ENCODE measurements around the gene CRELD2.

Gene CRELD2

DNA sequence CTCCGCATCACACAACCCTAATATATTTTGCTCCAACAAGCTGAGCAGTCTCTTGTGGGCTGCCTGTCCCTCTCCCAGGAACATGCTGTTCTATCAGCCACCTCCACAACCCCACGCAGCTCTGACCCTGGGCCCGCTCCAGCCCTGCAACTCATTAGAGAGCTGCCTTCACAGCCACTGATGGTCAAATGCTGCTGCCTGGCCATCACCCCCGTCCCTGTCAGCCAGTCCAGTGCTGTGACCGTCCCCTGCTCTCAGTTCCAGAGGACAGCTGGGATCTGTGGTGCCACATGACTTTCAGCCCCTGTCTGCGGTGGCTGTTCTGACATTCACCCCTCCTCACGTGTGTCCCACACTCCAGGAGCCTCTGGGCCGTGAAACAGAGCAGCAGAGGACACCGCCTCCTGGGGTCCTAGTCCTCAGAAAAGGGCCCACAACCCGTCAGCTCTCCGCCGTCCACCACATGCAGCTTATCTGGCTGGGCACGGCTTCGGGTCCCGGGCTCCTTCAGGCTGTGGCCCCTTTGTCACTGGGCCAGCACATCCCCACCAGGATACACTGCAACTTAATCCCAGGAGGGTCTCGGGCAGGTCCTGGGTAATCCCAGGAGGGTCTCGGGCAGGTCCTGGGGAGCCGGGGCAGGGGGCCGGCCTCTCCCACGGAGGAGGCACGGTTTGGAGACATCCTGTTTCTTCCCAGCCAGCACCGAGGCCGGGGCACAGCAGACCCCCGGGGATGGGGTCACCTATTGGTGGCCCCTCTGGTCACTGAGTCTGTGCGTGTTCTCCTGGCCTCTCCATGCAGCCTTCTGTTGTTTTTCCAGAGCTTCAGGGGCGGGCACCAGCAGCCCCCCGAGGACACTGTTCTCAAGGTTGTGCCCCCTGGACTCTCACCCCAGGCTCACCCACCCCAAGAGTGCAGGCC is 15.1 kb downstream of the CRELD2 start:
- DNase-seq: no peak

DNA sequence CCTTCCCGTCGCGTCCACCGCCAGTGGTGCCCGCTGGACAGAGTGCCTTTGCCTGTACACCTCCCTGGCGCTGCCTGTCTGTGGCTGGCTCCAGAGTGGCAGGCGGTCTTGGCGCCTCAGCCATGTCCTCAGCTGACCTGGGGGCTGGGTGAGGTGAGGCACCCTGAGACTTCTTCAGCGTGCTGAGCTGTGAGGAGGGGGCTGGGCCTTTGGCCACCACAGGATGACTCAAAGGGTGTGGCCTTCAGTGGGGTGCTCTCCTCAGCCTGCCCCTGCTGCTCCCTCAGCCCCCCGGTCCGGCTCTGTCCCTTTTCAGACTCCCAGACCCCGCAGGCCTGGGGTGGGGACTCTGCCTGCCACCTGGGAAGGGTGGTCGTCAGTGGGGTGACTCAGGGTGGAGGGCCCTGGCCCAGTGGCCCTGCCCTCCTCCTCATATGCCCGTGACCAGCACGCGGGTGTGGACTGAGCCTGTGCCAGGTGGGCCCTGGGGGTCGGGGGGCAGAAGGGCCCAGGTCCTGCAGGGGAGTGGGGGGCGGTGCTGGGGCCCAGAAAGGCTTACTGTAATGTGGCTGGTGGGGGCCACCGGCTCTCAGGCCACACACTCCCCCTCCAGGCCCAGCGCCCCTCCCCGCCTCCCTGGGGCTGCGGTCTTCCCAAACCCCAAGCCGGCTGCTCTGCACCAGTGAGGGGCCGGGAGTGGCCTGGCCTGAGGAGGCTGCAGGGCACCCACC is 15.9 kb downstream of the CRELD2 start:
- peak; percentile 60 to 64 for DNase-seq

DNA sequence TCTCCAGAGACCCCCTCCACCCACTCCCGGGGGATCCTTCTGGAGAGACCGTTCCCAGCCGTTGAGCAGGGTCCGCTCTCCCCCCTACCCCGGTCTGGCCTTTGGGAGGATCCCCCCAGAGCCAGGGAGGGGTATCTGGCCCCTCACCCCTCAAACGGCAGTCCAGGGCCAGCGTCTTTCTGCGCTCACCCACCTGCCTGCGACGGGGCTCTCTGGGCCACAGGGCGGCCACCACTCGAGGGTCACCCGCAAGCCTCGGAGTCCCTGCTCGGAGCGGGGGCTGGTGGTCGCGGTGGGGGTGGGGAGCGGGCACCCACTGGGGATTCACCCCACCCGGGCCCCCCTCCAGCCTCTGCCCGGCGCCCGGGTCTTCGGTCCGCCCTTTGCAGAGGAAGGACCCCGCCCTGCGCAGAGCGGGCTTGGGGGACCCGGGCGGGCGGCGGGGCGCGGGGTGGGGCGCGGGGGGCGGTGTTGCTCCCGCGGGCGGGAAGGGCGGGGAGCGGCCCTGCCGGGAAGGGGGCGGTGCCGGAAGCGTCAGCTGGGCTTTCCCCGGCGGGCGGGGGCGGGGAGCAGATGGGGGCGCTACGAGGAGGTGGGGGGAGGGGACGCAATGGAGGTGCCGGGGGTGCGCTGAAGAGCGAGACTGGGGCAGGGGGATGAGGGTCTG is 16.6 kb downstream of the CRELD2 start:
- DNase-seq: peak; percentile 93 to 95

DNA sequence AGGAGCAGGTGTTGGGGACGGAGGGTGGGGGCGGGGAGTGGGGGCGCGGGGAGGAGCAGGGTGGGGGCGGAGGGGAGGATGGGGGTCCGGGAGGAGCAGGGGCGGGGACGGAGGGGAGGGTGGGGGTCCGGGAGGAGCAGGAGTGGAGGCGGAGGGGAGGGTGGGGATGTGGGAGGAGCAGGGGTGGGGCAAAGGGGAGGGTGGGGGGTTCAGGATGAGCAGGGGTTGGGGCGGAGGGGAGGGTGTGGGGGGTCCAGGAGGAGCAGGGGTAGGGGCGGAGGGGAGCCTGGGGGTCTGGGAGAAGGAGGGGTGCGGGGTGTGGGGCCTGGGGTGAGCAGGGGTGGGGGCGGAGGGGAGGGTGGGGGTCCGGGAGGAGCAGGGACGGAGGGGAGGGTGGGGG is 17.1 kb downstream of the CRELD2 start:
- no peak for DNase-seq

DNA sequence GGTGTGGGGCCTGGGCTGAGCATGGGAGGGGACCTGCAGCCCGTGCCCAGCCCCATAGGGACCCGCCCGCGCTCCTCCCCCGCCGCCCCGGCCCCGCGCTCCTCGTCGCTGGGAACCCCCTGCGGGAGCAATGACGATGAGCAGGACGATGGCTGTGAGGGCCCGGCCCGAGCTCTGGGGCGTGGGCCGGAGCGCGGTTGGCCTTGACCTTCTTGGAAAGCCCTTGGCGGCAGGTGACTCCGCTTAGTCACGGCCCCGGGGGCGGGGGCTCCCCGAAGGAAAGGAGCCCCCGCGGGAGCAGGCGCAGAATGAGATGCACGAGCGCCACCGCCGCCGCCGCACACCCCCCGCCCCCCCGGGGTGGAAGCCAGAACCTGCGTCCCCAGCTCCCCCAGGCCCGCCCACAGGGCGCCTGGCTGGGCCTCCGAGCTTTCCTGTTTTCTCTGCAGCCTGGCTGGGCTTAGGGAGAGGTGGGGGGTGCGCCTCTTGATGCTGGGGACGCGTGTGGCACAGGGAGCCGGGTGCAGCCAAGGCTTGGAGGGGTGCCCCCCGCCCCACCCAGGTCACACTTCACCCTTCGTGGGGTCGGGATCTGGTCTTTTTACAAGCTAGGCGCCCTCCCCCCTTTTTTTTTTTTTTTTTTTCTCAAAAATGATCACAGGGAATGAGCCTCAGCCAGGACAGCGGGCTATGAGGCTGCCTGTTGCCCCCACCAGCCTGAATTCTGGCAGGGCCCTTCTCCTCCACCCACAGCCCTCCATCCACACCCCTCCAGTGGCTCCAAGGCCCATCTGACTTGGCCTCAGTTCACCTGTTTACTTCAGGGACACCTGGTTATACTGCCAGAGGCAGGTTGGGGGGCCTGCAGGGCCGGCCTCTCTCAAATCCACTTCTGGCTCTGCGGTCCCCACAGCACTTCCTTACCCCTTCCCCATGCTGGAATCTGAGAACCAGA is 17.9 kb downstream of the CRELD2 start:
- DNase-seq: peak; percentile 99

DNA sequence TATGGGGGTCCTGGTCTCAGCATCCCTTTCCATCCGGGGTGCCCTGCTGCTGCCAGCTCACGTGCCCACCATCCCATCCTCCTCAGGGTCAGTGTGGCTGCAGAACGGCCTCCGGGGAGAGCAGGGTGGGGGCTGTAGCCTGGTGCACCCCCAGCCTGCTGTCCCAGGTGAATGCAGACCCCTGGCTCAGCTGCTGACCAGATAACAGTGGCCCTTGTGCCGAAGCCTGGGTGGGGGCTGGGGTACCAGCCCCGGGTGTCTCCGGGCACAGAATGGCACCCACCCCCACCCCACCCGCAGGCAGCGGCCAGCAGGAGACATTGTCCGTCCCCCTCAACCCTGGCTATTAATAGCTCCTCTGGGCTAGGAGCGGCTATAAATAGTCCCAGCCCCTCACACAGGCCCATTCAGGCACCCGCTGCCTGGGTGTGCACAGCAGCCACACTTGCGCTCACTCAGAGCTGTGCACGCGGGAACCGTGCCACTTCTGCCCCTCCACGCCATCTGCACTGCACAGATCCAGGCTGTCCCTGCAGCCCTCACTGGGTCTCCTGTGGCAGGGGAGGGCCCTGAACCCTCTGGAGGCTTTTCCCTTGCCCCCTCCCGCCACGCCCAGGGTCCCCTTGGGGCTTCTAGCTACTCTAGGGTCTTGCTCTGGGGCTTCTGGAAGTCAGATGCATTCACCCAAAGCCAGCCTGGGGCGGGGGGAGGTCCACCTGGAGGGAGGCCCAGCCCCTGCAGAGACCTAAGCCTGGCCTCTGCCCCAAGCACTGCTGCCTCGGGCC is 18.7 kb downstream of the CRELD2 start:
- DNase-seq: no peak

DNA sequence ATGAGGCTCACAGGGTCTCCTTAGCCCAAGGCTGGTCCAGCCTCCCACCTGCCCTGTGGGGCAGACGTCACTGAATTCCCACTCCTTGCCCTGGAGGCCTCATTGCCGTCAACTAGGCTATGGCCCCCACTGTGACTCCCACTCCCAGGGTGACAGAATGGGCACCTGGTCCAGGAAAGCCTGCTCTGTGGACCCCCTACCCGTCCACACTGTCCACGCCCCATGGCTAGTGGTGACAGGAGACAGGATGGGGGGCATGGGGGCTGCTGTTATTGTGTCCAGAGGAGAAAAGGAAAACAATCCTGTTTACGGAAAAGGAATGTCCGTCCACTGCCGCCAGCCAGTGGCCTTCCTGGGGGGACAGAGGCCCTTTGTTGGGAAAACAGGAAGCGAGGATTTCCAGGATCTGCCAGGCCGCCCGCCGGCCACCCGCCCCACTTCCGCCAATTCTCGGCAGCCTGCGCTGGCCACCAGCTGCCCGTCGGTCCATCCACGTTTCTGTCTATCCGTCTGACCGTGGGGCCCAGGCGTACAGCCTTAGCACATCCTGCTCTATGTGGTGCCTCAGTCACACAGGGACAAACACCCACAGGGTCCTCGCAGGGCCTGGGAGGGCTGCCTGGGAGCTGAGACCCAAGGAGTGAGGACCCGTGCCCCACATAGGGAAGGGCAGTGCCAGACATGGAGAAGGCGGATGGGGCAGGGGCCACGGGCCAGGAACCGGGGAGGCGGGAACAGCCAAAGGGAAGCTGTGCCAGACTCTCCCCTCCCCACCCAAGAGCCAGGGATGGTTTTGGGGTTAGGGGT is 19.5 kb downstream of the CRELD2 start:
- no peak for DNase-seq

DNA sequence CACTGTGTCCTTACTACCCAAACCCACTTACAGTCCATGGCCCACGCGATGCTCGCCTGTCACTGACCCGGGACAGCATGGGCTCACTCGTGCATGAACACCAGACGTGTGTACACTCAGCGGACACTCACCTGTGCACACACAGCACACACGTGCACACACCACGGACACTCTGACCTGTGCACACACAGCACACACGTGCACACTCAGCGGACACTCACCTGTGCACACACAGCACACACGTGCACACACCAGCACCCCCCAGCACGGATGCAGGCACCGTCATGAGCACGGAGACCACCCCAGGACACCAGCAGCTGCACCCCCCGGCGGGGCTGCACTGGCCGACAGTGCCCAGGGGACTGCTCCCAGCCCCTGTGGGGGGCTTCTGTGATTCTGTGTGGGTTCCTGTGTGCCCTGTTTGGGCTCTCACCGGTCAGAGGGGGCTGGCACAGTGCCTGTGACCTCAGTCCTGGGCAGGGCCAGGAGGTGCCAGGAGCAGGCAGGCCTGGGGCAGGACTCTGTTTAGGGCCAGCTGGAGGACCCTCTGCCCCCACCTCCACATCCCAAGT is 20.2 kb downstream of the CRELD2 start:
- DNase-seq: no peak

DNA sequence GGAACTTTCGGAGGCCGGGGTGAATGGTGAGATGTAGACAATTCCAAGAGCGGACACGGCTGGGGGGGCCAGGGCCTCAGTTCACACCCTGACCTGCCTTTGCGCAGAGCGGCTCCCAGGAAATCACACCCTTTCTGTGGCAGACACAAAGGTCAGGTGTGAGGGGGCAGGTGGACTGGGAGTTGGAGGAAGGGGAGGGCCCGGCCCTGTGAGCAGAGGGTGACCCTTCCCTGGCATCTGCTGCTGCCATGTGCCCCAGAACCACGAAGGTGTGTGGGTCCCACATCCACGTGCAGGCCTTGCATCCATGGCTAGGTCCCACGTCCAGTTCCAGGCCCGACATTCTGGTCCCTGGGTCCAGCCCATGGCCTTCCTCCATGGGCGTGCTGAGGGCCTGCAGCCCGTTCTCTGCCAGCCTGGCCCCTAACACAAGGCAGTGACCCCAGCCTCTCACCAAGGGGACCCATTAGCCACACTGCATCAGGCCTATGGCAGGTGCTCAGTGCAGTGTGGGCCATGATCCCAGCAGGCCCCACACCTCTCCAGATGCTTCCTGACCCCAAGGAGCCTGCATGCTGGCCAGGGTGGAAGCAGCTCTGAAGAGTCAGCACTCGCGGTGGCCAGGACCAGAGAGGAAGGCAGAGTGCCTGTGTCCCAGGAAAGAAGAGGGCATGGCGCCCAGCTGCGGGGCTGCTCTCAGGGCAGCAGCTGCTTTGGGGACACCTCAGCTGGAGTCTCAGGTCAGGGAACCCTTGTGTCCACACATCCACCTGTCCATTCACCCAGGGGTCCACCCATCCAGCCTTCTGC is 23.3 kb downstream of the CRELD2 start:
- no peak for DNase-seq

DNA sequence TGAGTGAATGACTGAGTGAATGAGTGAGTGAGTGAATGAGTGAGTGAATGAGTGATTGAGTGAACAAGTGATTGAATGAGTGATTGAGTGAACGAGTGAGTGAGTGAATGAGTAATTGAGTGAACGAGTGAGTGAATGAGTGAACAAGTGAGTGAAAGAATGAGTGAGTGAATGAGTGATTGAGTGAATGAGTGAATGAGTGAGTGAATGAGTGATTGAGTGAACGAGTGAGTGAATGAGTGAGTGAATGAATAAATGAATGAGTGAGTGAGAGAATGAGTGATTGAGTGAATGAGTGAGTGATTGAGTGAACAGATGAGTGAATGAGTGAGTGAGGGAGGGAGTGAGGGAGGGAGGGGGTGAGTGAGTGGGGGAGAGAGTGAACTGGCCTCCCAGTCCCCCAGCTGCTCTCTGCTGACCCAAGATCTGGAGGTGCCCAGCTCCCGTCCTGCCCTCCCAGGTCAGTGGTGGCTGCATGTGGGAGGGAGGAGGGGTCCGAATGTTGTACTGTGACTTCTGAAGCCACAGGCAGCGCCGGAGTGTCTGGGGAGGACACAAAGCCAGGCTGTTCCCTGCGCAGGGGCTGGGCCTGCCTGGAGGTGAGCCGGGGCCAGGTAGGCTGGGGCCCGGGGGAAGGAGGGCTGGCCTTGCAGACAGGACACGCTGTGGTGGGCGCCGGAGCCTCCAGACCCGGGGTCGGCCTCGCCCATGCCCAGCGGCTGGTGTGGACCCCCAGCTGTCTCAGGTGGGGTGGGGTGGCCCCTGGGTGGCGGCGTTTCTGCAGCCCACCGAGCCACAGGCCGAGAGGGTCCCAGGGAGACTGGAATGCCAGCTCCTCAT is 24.4 kb downstream of the CRELD2 start:
- no peak for DNase-seq

DNA sequence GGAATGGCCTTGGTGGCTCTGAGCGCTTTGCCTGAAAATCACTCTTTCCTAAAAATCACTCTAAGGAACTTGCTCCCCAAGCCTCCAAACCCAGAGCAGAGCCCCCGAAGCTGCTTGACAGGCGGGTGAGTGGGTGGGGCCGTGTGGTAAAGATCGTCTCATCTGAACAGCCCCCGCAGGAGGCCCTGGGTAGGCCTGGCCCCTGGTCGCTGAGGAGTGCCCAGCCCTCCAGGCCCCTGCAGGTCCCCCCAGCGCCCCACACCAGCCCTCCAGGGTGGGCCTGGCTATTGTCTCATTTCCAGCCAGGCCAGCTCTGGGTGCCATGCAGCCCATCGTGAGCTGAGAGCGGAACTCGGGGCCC is 25.0 kb downstream of the CRELD2 start:
- no peak for DNase-seq

DNA sequence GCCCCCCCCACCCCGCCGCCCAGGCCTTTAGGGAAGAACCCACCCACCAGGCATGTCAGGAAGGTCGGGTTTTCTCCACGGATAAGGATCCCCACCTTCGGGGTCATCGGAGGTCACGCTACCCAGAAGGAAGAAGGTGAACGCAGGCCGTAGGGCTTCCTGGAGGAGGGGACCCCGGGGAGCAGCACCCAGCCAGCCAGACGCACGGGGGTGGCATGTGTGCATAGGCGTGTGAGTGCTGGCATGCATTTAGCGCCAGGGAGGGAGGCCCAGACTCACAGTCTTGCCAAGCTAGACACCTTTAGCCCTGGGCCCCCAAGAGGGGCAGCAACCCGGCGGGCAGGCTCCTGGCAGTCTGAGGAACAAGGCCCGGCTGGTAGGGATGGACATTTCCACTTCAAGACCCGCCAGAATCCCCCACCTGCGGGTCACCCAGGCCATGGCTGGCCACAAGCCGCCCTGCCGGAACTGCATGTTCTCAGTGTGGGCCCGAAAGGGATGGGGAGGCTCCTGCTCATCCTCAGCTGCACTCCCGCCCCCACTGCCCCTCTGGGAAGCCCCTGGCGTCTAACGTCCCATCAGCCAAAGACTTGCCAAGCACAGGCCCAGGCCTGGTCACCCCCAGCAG is 25.5 kb downstream of the CRELD2 start:
- no peak for DNase-seq

DNA sequence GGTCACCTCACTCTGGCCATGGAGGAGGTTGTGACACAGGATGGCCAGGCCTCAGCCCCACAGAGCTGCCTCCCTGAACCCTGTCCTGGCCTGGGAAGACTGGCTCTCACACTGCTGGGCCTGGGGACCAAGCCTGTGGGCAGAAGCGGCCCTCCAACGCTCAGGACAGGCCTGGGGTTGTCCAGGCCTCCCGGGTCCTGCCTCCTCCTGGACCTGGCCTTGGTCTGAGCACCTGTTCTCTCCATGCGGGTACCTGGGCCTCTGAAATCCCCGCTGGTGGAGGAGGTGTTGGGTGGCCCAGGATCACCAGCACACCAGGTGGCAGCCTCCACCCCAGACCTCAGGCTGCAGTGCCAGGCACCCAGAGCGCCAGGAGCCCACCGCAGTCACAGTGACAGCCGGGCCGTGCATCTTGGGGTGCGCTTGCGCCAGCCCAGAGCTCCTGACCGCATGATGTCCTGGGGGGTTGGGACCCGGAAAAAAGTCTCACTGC is 26.0 kb downstream of the CRELD2 start:
- no peak for DNase-seq

DNA sequence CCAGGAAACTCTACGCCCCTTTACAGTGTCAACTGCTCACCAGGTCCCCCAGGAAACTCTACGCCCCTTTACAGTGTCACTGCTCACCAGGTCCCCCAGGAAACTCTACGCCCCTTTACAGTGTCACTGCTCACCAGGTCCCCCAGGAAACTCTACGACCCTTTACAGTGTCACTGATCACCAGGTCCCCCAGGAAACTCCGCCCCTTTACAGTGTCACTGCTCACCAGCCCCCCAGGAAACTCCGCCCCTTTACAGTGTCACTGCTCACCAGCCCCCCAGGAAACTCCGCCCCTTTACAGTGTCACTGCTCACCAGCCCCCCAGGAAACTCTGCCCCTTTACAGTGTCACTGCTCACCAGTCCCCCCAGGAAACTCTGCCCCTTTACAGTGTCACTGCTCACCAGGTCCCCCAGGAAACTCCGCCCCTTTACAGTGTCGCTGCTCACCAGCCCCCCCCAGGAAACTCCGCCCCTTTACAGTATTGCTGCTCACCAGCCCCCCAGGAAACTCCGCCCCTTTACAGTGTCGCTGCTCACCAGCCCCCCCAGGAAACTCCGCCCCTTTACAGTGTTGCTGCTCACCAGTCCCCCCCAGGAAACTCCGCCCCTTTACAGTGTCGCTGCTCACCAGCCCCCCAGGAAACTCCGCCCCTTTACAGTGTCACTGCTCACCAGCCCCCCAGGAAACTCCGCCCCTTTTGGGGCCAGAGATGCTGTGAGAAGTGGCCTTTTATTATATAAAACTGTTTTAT is 26.8 kb downstream of the CRELD2 start:
- peak; percentile 67 to 73 for DNase-seq

DNA sequence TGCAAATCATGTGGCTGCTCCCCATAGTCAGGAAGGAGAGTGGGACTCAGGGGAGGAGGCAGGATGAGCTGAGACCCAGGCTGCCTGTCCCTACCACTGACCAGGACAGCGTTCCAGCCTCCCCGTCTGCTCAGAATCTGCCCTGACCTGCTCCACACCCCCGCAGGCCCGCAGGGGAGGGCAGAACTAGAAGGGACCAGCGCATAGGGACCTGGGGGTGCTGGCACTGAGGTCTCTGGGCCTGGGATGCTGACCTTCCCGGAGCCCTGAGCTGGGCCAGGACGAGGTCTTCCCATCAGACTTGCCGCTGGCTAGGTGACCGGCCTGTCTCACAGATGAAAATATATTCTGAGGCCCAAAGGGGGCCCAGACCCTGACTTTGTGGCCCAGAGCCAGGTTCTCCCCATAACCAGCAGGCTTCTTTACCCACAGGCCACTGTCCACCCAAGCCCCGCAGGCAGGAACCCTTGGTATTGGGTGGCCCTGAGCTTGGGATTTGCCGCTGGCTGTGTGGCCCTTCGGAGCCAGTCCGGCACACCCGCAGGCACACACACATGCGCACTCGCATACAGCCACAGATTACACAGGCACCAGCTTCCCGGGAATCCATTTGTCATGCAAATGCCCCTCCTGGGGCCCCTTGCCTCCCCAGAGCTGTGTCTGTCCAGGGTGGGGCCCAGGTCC is 28.3 kb downstream of the CRELD2 start:
- DNase-seq: no peak

DNA sequence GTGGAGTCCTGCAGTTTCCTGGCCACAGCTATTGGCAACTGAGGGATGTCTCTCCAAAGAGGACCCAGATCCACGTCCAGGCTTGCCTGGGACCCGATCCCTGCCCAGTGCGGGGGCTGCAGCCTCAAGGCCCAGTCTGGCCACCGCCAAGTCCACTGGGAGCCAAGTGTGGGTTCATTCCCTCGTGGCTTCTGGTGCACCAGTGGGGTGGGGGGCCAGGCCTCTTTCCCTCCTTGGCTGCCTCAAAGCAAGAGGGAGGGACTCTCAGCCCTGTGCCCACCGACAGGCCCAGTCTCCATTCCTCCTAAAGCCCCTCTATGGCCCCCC is 28.8 kb downstream of the CRELD2 start:
- no peak for DNase-seq

All from activated T-cell treated with anti-CD3 and anti-CD28 coated beads, Interleukin-2, amount 50 U/mL, for 48 hours (primary cell).